22Rv1 (cell line): ENCODE results near the gene ANKRD60.

Experiments
- CTCF ChIP-seq: fragments of 450-650 bp; IDR thresholded peaks from 2 replicates; pipeline ENCODE4 v1.5.1; 2017; ENCODE audit warnings: mild to moderate bottlenecking
- ZFX ChIP-seq: fragments of 450-650 bp; IDR thresholded peaks from 2 replicates; pipeline ENCODE4 v1.6.1; 2017; ENCODE audit warnings: antibody characterized with exemption, borderline replicate concordance

- no peak for TF ChIP-seq CTCF
- no peak for TF ChIP-seq ZFX
Observed at GRCh38 chr20:58244517-58245030, 16.1 kb upstream of the ANKRD60 start.
